NCI-H2081 (cell line): ENCODE measurements around the gene HMOX1.

Experiments
- DNase-seq, 2 experiments: peaks; one replicate each; lab custom pipeline; 2025; lab: John Stamatoyannopoulos, UW

Gene HMOX1

GRCh38 chr22:35406443-35406842 is 25.5 kb downstream of the HMOX1 start:
- DNase-seq = no peak

DNA sequence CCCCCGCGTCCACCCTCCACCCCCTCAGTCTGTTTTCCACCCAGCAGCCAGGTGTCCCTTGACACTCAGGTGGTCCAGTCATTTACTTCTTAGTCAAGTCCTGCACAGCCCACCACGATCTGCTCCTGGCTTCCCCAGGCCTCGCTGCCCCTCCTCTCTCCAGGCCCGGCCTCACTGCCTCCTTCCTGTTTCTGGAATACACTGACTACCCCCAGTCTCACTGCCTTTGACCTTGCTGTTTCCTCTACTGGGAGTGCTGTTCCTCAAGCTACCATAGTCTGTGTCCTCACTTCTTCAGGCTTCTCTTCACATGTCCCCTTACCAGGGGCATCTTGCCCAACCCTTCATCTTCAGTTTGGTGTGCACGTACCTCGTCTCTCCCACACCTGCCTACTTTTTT is 26.5 kb downstream of the HMOX1 start:
- no peak for DNase-seq

DNA sequence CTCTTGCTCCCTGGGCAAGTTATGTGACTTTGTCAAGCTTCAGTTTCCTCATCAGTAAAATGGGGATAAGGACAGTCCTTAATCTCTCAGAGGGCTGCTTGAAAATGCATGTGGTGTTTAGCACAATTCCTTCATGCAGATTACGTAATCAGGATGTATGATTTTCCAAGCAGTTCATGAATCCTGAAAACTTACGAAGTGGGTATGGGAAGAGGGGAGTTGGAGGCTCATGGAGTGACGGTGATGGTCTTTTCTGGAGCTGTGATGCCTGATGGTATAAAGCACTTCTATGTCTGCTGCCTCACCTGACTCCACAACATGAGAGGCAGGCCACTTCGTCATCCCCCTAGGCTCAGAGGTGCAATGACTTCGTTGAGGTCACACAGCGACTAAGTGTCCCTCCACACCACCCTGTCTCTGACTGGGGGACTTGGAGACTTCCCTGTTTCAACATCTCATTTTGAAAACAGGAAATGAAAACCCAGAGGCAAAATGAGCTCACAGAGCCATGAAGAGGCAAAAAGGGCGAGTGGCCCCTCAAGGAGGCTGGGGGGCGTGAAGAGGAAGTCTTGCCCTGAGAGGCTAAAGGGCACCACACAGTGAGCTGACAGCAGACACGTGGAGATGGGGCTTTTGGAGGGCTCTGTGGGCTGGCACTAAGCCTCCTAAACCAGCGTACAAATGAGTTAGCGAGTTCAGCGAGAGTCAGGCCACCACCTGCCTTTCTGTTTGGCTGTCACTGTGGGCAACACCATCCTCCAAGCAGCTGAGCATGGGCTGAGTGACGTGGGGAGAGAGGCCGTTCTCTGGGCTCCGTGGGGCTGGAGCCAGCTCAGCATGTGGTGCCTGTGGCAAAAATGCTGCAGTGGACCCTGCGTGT is 29.1 kb downstream of the HMOX1 start:
- DNase-seq = no peak

- no peak for DNase-seq
These were observed 29.8 kb downstream of the HMOX1 start for GRCh38 chr22:35410663-35411034.

GRCh38 chr22:35411102-35411501 is 30.2 kb downstream of the HMOX1 start:
- no peak for DNase-seq

DNA sequence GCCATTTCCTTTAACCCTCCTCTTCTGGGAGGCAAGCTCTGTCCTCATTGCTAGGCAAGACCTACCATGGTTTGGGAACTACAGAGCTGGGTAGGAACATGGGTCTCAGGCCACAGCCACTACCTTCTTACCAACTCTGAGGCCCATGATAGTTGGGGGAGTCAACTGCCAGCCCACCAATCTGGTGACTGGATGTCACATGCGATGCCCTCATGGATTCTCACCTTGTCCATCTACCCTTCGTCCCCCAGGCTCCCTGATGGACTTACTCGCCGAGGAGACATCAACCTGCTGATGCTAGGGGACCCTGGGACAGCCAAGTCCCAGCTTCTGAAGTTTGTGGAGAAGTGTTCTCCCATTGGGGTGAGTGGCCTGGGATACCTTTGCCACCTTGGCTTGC is 32.7 kb downstream of the HMOX1 start:
- DNase-seq = no peak

DNA sequence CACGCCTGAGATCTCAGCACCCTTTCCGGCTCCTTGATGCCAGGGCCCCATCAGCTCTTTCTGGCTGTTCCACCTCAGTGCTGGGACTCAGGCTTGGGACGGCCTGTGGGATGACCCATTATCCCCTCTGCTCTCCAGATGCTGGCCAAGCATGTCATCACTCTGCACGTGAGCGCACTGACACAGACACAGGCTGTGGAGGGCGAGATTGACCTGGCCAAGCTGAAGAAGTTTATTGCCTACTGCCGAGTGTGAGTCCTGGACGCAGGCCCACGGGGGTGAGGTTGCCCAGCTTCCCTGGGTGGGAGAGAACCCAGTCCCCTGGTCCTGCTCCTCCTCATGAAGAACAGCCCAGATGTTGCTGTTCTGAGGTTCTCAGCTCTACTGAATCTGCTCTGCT is 36.7 kb downstream of the HMOX1 start:
- DNase-seq = no peak

GRCh38 chr22:35418088-35418487 is 37.2 kb downstream of the HMOX1 start:
- DNase-seq = no peak

DNA sequence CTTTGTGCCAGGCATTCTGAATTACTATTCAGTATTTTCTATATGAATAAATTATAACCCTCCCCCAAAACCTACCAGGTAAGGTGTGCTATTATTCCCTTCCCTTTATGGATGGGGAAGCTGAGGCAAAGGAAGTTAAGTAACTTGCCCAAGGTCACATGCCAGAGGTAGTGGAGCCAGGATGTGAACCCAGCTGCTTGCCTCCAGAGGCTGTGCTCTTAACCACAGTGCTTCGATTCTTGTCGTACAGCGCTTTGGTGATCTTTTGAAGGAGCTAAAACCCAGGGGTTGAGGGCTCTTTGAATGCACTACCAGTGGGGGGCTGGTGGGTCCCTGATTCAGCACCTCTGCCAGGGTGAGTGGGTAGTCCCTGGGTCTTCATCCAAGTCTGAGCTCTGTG is 37.8 kb downstream of the HMOX1 start:
- no peak for DNase-seq

DNA sequence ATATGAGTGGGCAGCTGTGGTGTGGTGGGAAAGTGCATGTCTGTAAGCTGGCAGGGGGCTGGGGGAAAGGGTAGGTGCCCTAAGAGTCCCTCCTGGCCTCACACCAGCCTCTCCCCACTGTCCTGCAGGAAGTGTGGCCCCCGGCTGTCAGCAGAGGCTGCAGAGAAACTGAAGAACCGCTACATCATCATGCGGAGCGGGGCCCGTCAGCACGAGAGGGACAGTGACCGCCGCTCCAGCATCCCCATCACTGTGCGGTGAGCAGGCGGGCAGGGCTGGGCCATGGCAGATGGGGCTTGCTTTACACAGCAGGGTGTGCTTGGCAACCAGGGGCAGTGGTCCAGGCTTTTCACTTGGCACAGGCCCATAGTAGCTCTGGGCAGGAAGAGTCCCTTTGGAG is 38.9 kb downstream of the HMOX1 start:
- DNase-seq = no peak

GRCh38 chr22:35421121-35421520 is 40.2 kb downstream of the HMOX1 start:
- DNase-seq = no peak

DNA sequence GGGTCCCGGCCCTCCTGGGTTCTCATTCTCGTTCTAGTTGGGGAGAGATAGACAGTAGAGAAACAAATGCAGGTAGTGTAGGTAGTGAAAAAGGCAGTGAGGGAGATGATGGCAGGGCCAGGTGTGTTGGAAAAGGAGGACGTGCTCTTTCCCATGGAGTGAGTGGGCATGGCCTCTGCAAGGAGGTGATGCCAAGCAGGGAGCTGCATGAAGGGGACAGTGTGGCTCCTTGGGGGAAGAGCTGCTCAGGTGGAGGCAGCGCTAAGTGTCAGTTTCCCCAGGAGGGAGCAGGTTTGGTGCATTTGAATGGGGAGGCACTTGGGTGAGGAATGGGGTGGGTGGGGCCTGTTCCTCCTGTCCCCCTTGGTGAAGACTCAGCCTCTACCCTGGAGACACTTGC is 41.2 kb downstream of the HMOX1 start:
- no peak for DNase-seq

GRCh38 chr22:35422936-35423335 is 42.0 kb downstream of the HMOX1 start:
- no peak for DNase-seq

DNA sequence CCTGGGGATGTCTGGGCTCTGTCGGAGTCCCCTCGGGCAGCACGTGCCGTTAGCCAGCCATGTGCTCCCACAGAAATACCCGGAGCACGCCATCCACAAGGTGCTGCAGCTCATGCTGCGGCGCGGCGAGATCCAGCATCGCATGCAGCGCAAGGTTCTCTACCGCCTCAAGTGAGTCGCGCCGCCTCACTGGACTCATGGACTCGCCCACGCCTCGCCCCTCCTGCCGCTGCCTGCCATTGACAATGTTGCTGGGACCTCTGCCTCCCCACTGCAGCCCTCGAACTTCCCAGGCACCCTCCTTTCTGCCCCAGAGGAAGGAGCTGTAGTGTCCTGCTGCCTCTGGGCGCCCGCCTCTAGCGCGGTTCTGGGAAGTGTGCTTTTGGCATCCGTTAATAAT is 43.2 kb downstream of the HMOX1 start:
- DNase-seq = no peak

DNA sequence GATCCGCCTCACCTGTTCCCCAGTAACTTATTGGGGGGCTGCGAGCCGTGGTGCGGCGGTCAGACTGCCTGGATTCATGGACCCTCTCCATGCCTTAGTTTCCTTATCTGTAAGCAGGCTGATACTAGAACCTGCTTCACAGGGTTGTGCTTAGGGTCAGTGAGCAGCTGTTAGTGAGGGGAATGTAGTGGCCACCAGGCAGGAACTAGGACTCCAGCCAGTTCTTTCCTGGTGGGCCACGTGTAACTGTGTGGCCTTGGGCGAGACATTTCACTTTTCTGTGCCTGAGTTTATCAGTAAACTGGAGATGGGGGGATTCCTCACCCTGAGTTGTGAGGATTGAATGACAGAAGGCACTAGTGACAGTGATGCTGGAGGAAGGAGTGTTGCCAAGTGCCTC is 43.9 kb downstream of the HMOX1 start:
- no peak for DNase-seq

DNA sequence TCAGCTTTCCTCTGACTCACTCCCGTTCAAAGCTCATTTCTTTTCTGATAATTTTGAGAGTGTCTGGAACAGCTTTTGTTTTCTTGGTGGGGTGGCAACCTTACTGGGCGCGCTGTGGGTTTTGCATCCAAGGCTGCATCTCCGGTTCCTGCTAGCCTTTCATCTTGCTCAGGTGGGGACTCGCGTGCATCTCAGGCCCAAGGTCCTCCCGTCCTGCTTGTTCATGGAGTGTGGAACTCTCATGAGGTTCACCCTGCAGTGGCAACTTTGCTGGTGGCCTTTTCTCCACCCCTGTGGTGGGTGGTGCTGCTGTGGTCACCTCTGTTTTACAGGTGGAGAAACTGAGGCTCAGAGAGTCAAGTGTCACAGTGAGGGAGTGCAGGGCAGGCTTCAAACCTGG is 44.6 kb downstream of the HMOX1 start:
- no peak for DNase-seq

DNA sequence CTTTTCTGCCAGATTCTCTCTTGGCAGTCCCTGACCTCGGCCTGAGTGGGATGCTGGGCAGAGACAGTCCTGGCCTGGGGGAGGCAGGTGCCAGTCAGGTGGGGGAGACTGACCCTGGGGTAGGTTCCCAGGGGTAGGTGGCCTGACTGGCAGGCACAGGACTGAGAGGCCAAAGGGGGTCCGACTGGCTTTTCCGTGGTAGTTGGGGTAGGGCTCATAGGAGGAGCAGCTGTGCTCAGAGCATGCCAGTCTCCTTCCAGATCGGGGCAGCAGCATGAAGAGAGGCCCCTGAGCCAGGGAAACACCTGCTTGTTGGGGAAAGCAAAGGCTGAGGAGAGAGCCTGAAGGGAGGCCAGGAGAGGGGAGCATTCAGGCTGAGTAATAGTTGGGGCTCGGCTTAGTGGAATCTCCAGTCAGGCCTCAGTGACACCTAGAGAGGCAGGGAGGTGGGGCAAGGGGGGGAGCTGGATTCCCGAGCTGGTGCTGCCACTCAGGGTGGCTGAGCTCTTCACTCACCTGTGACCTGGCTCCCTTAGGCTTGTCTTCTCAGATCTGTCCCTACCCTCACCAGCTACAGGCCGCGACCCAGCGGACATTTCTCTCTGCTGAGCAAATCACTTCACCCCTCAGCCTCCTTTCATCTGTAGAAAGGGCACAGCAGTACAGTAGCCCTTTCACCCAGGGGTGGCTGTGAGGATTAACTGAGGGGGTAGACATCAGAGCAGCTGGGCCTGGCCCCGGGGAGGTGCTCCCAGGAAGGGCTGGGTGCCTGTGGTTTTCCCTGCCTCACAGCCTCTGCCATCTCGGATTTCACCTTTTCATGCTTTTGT is 45.3 kb downstream of the HMOX1 start:
- DNase-seq = no peak

GRCh38 chr22:35426801-35427140 is 45.9 kb downstream of the HMOX1 start:
- no peak for DNase-seq

GRCh38 chr22:35430897-35431322 is 50.0 kb downstream of the HMOX1 start:
- peak; percentile 51 to 62 for DNase-seq

DNA sequence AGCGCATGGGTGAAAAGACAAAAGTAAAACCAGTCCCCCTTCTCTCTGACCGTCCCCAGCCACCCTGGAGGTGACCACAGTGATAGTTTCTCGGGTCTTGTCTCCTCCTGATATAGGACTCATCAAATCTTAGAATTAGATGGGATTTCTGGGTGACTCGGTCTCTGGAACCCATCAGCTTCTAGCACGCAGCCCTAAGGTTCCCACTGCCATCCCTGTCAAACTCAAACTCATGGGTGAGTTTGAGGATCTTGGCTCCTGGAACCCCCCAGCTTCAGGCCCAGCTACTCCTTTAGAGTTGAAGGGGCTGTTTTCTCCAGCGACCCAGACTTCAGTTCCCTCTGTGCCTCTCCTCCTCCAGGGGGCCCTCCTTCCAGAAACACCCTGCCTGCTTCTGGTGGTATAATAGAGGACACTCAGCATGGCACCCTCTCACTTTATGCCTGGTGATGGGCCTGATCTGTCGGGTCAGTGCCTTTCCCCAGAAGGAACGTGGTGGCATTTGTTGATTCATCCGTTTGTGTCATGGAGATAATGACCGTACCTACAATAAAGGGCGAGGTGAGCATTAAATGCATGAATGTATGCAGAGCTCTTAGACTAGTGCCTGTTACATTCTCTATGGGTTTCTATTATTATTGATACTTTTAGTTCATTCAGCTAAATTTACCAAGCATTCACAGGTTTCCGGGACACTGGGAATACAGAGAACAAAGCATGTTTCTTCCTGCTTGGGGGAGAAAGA is 50.8 kb downstream of the HMOX1 start:
- DNase-seq = peak in 1 of 2 experiments; percentile 4

GRCh38 chr22:35432228-35432905 is 51.5 kb downstream of the HMOX1 start:
- no peak for DNase-seq

- no peak for DNase-seq
These were observed 53.3 kb downstream of the HMOX1 start for GRCh38 chr22:35434061-35434710.
